OCI-LY7 (cell line): ENCODE data around the gene GLYR1. TPM values are rescaled to one million over a fixed set of nuclear protein-coding genes. Genes with fewer than 3 reads are reported as not detected.

ENCODE experiments used
- BruUV-seq: library from RNA; stranded (reverse); fragments of 400-500 nt; replicated peaks from 2 replicates; lab custom pipeline; 2021; lab: Mats Ljungman, UMichigan
- CTCF ChIA-PET: fragments of 300-600 bp; sonication (Branson Sonifier 250); formaldehyde crosslinking; loops from one replicate; lab custom pipeline; 2022; ENCODE audit warnings: antibody characterized with exemption; ENCODE audit not compliant: unreplicated experiment; lab: Charles Lee
- POLR2A ChIA-PET: fragments of 300-600 bp; sonication (Branson Sonifier 250); formaldehyde crosslinking; loops from one replicate; lab custom pipeline; 2022; ENCODE audit warnings: antibody characterized with exemption; lab: Charles Lee
- DNase-seq: peaks from one replicate; pipeline ENCODE4 v3.0.0-alpha.2; 2015; ENCODE audit warnings: low spot score
- H2AFZ ChIP-seq: fragments of 200-600 bp; sonication (generic), shearing (Covaris generic); 2 replicates; pipeline ENCODE4 v1.6.1; 2014; ENCODE audit warnings: mild to moderate bottlenecking, antibody characterized with exemption, low read length, moderate library complexity
- H3K27ac ChIP-seq: fragments of 200-600 bp; sonication (generic); 2 replicates; pipeline ENCODE4 v1.5.1; 2014; ENCODE audit warnings: mixed run types, low read depth, mild to moderate bottlenecking, moderate library complexity, low read length, inconsistent platforms; ENCODE audit not compliant: poor library complexity, severe bottlenecking
- H3K36me3 ChIP-seq: fragments of 200-600 bp; sonication (generic); 2 replicates; pipeline ENCODE4 v1.6.1; 2014; ENCODE audit warnings: mild to moderate bottlenecking, antibody characterized with exemption, low read length, moderate library complexity, mixed read lengths; ENCODE audit not compliant: insufficient read depth
- H3K4me1 ChIP-seq: fragments of 200-600 bp; sonication (generic); 2 replicates; pipeline ENCODE4 v1.5.1; 2014; ENCODE audit warnings: mild to moderate bottlenecking, low read length; ENCODE audit not compliant: insufficient read depth, poor library complexity, severe bottlenecking
- H3K4me2 ChIP-seq: fragments of 200-600 bp; sonication (generic); 2 replicates; pipeline ENCODE4 v1.6.1; 2014; ENCODE audit warnings: mild to moderate bottlenecking, low read length
- H3K4me3 ChIP-seq: fragments of 200-600 bp; sonication (generic); 2 replicates; pipeline ENCODE4 v1.5.1; 2014; ENCODE audit warnings: mild to moderate bottlenecking, low read depth, low read length; ENCODE audit not compliant: poor library complexity, severe bottlenecking
- H3K79me2 ChIP-seq: fragments of 200-600 bp; sonication (generic); 2 replicates; pipeline ENCODE4 v1.6.1; 2016; ENCODE audit warnings: low read depth, mild to moderate bottlenecking, low read length, moderate library complexity, mixed read lengths; ENCODE audit not compliant: insufficient read depth
- H3K9me2 ChIP-seq: fragments of 200-600 bp; sonication (generic); 2 replicates; pipeline ENCODE4 v1.6.1; 2016; ENCODE audit warnings: mild to moderate bottlenecking, low read length, mixed read lengths; ENCODE audit not compliant: insufficient read depth
- H3K9me3 ChIP-seq: fragments of 200-600 bp; sonication (generic); 2 replicates; pipeline ENCODE4 v1.6.1; 2014; ENCODE audit warnings: mild to moderate bottlenecking, mixed run types, low read length, mixed read lengths
- H4K20me1 ChIP-seq: fragments of 200-600 bp; sonication (generic); 2 replicates; pipeline ENCODE4 v1.6.1; 2014; ENCODE audit warnings: mild to moderate bottlenecking, antibody characterized with exemption, low read length, moderate library complexity, mixed read lengths; ENCODE audit not compliant: insufficient read depth
- EZH2phosphoT487 ChIP-seq: fragments of 200-600 bp; sonication (generic); IDR thresholded peaks from 2 replicates; pipeline ENCODE4 v1.6.1; 2018; ENCODE audit warnings: low read depth, borderline replicate concordance, mild to moderate bottlenecking, mixed run types, antibody characterized with exemption, low read length, moderate library complexity, mixed read lengths
- intact Hi-C: fragments of 100-400 bp; cut with micrococcal nuclease; formaldehyde crosslinking; loops from one replicate; pipeline ENCODE4 v1.10.0; 2022; ENCODE audit not compliant: unreplicated experiment
- total RNA-seq, 2 experiments: library from RNA; depleted of rRNA in 1 of 2; stranded (reverse); fragments of >200 nt in 1 of 2; shearing (Covaris generic) in 1 of 2; gene quantifications; 2 replicates each; pipeline ENCODE4 v1.2.3, GENCODE V29; 2014 to 2022
- TF ChIP-seq, protein P1 (sequence below): fragments of 200-600 bp; sonication (generic); conservative IDR thresholded peaks from 2 replicates; pipeline ENCODE4 v1.5.1; 2014; ENCODE audit warnings: mild to moderate bottlenecking, antibody characterized with exemption, low read length, moderate library complexity, mixed read lengths

GLYR1 gene
- total RNA-seq, 2 experiments from 2014 or later = 48.4 to 113 TPM

DNA sequence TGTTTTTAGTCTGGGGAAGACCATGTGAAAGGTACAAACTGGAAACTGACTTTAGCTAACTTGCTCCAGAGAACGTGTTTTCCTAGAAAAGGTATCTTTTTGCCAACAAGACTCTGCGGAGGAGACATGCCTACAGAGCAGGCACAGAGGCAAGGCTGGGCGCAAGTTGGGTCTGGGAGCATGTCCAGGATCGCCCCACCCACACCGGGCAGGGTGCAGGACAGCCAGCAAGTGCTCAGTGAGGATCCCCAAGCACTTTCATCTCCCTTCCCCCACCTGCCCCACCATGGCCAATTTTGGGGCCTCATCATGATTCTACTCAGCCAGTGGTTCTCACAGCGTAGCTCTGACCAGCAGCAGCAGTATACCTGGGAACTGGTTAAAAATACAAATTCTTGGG lies 26.4 kb downstream of the GLYR1 start:
- H3K4me1 ChIP-seq = no peaks in the 10 kb centered on the region
- H3K27ac ChIP-seq = no peak overlapping the region
- ChIA-PET POLR2A (interaction anchor here (0.6 kb wide), 2 partner anchors 9 to 795 kb away, joined by 3 to 5 read pairs; no protein-coding TSS in a partner anchor), CTCF (no interaction called here)
- H3K36me3 ChIP-seq = peaks cover 86% of the 10 kb centered on the region
- H3K4me3 ChIP-seq = no peak overlapping the region
- TF ChIP-seq EZH2phosphoT487 = no peak
- TF ChIP-seq, protein P1, sequence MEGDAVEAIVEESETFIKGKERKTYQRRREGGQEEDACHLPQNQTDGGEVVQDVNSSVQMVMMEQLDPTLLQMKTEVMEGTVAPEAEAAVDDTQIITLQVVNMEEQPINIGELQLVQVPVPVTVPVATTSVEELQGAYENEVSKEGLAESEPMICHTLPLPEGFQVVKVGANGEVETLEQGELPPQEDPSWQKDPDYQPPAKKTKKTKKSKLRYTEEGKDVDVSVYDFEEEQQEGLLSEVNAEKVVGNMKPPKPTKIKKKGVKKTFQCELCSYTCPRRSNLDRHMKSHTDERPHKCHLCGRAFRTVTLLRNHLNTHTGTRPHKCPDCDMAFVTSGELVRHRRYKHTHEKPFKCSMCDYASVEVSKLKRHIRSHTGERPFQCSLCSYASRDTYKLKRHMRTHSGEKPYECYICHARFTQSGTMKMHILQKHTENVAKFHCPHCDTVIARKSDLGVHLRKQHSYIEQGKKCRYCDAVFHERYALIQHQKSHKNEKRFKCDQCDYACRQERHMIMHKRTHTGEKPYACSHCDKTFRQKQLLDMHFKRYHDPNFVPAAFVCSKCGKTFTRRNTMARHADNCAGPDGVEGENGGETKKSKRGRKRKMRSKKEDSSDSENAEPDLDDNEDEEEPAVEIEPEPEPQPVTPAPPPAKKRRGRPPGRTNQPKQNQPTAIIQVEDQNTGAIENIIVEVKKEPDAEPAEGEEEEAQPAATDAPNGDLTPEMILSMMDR = no peak
- H3K79me2 ChIP-seq = no peaks in the 10 kb centered on the region
- no peaks in the 10 kb centered on the region for H4K20me1 ChIP-seq
- H3K9me3 ChIP-seq = no peaks in the 10 kb centered on the region
- intact Hi-C loops = no loop called here
- H3K4me2 ChIP-seq = no peak overlapping the region
- H3K9me2 ChIP-seq = no peaks in the 10 kb centered on the region
- no peak for DNase-seq
- no TSS peak for BruUV-seq
- H2AFZ ChIP-seq = no peak overlapping the region

DNA sequence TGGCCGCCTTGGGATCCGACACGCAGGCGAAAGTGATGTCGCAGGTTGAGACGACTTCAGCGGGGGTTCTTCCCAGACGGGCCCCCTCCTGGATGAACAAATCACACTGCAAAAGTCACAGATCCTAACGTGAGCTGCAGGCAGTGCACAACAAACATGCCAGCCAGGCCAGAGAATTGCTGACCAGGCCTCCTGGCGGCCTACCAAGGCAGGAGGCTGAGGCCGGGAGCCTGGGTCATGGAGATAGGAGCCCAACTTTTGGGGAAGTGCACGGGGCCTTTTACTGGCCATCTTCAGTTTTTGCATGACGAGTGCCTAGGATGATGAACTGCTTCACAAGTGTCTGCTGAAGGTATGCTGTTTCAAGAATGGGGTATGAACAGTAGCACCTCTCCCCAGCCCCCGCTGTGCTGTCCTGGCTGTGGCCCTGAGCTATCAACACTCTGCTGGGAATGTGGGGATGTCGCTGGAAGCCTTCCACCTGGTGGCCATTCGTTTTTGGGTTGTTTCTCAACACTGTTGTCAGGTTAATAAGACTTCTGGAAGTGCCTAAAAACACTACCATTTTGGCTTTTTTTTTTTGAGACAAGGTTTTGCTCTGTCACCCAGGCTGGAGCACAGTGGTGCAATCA lies 32.4 kb downstream of the GLYR1 start:
- H4K20me1 ChIP-seq = no peaks in the 10 kb centered on the region
- H3K9me3 ChIP-seq = no peaks in the 10 kb centered on the region
- DNase-seq = no peak
- no peaks in the 10 kb centered on the region for H3K79me2 ChIP-seq
- H3K9me2 ChIP-seq = no peaks in the 10 kb centered on the region
- no peak overlapping the region for H3K4me2 ChIP-seq
- no peak overlapping the region for H3K27ac ChIP-seq
- CTCF ChIA-PET = no interaction called here
- no peak overlapping the region for H3K4me3 ChIP-seq
- H3K4me1 ChIP-seq = no peaks in the 10 kb centered on the region
- TF ChIP-seq, protein P1 = no peak
- no peak for TF ChIP-seq EZH2phosphoT487
- no TSS peak for BruUV-seq
- intact Hi-C loops = no loop called here
- H3K36me3 ChIP-seq = peaks cover 86% of the 10 kb centered on the region
- POLR2A ChIA-PET = interaction anchor here (0.7 kb wide), 2 partner anchors 29 to 401 kb away, joined by 3 read pairs; no protein-coding TSS in a partner anchor
- no peak overlapping the region for H2AFZ ChIP-seq

DNA sequence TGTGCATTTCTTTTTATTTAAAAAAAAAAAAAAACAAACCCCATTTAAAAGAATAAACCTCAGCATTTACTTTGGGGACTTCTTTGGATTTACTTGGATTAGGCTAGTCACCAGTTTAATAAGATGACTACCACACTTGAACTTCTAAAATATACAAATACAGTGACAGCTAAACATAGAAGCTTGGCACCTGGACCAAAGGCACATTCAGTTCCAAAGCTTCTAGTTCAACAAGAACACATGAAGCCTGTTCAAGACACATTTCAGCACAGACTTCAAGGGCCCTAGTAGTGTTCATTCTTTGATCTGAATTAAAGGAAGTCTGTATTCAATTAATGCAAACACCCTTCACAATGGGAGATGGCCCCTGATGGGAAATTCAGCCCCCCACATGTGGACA lies 33.0 kb downstream of the GLYR1 start:
- no peaks in the 10 kb centered on the region for H3K9me2 ChIP-seq

More for the DNA sequence above, 33.0 kb downstream of the GLYR1 start:
- Histone ChIP-seq H3K4me3 (no peak overlapping the region), H3K27ac (no peak overlapping the region), H3K4me1 (no peaks in the 10 kb centered on the region), H4K20me1 (no peaks in the 10 kb centered on the region), H3K4me2 (no peak overlapping the region), H3K36me3 (peaks cover 85% of the 10 kb centered on the region), H2AFZ (no peak overlapping the region), H3K9me3 (no peaks in the 10 kb centered on the region), H3K79me2 (no peaks in the 10 kb centered on the region)
- no TSS peak for BruUV-seq
- intact Hi-C loops = no loop called here
- DNase-seq = no peak
- POLR2A ChIA-PET = interaction anchor here (0.7 kb wide), 1 partner anchor 28 kb away, joined by 3 read pairs; no protein-coding TSS in a partner anchor
- CTCF ChIA-PET = no interaction called here
- TF ChIP-seq, protein P1 = no peak
- TF ChIP-seq EZH2phosphoT487 = no peak
